Measurements from ENCODE around the gene RRM2. TPM values are rescaled to one million over a fixed set of nuclear protein-coding genes. Genes with fewer than 3 reads are reported as not detected.
"Not testable (repeated sequence)": the region's sequence is repeated elsewhere in the genome, so short reads cannot be mapped to it uniquely, and the experiment has no call there.

Gene RRM2
- total RNA-seq, 1 experiment from 2014 or later: 163 TPM

DNA sequence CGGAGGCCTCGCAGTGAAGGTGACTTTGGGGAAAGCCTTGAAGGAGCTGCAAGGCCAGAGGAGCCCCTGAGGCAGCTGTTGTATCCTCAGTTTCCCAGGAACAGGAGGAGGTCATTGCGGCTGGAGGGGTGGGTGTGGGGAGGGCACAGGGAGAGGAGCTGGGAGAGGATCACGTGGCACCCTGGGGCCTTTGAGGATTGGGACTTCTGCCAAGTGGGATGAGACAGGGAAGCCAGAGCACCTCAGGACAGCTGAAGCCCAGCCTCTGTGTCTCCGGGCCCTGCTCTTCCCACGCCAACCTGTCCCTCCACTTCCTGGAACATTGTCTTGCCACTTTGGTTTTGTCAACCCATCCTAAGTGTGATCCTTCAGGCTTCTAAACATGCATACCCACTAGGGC lies 19.4 kb upstream of the RRM2 start:
- TF ChIP-seq, protein P1, sequence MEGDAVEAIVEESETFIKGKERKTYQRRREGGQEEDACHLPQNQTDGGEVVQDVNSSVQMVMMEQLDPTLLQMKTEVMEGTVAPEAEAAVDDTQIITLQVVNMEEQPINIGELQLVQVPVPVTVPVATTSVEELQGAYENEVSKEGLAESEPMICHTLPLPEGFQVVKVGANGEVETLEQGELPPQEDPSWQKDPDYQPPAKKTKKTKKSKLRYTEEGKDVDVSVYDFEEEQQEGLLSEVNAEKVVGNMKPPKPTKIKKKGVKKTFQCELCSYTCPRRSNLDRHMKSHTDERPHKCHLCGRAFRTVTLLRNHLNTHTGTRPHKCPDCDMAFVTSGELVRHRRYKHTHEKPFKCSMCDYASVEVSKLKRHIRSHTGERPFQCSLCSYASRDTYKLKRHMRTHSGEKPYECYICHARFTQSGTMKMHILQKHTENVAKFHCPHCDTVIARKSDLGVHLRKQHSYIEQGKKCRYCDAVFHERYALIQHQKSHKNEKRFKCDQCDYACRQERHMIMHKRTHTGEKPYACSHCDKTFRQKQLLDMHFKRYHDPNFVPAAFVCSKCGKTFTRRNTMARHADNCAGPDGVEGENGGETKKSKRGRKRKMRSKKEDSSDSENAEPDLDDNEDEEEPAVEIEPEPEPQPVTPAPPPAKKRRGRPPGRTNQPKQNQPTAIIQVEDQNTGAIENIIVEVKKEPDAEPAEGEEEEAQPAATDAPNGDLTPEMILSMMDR (conservative IDR thresholded peaks at IDR 0.05): no peak
- no peak overlapping the region for H2BK120ac ChIP-seq (ENCODE audit: low read depth, low read length, poor library complexity, severe bottlenecking)
- H3K4me1 ChIP-seq (ENCODE audit: insufficient read depth, low read length): no peaks in the 10 kb centered on the region
- no peaks in the 10 kb centered on the region for H3K9me3 ChIP-seq (ENCODE audit: control insufficient read depth, low read depth, low read length)
- H3K79me1 ChIP-seq (ENCODE audit: insufficient read depth, low read depth, low read length, poor library complexity, severe bottlenecking): no peaks in the 10 kb centered on the region
- H2BK5ac ChIP-seq (ENCODE audit: insufficient read length, low read length): no peak overlapping the region
- no peak for DNase-seq
- no peak overlapping the region for H4K5ac ChIP-seq (ENCODE audit: insufficient read length, low read depth, low read length)
- no peak overlapping the region for H4K8ac ChIP-seq (replicated peaks; ENCODE audit: insufficient read length, low read depth, low read length)
- WGBS (ENCODE audit: extremely low coverage, insufficient read length, low lambda C conversion rate): no CpG with 5 or more reads among the region's 6 CpGs
- no peak overlapping the region for H3K14ac ChIP-seq (ENCODE audit: insufficient read depth, low read length)
- H2BK20ac ChIP-seq (ENCODE audit: low read depth, low read length, poor library complexity, severe bottlenecking): no peak overlapping the region
- H3K4ac ChIP-seq (ENCODE audit: low read depth, low read length): no peak overlapping the region
- H3K23me2 ChIP-seq (ENCODE audit: insufficient read length, low read depth, low read length, poor library complexity, severe bottlenecking): no peaks in the 10 kb centered on the region
- H3K56ac ChIP-seq (ENCODE audit: insufficient read length, low read depth, low read length): no peak overlapping the region
- H2AFZ ChIP-seq (ENCODE audit: low read length): no peak overlapping the region
- H3K36me3 Mint-ChIP-seq (ENCODE audit: insufficient read depth in 1 of 3, low read depth in 3 of 3): peaks cover 0 to 10% (median 9%) of the 10 kb centered on the region in 3 experiments; a peak in 5 of 7 replicates
- no peak overlapping the region for H3K9ac ChIP-seq (ENCODE audit: extremely low read depth, insufficient read length, low read length)
- no peaks in the 10 kb centered on the region for H3K79me2 ChIP-seq (ENCODE audit: insufficient read depth, low read length)
- no peak overlapping the region for H2AK5ac ChIP-seq (ENCODE audit: insufficient read length, low read length)
- peaks cover 10 to 14% of the 10 kb centered on the region in 2 experiments for H3K9me3 Mint-ChIP-seq
- no peak overlapping the region for H4K91ac ChIP-seq (ENCODE audit: insufficient read length, low read depth, low read length)
- H3K4me1 Mint-ChIP-seq: peaks cover 0 to 2% of the 10 kb centered on the region in 2 experiments; a peak in 1 of 4 replicates
- no peak overlapping the region for H3K4me2 ChIP-seq (ENCODE audit: insufficient read depth, insufficient read length, low read length)
- no peaks in the 10 kb centered on the region for H3K27me3 ChIP-seq (ENCODE audit: insufficient read depth, low read length)
- no peak overlapping the region; a peak in 1 of 7 replicates for H3K27ac Mint-ChIP-seq
- no peak overlapping the region for H3K27ac ChIP-seq (ENCODE audit: insufficient read length, low read depth, low read length)
- no peak overlapping the region for H3K23ac ChIP-seq (ENCODE audit: insufficient read length, low read depth, low read length)
- no peak overlapping the region for H3T11ph ChIP-seq (ENCODE audit: low read length)
- H3K27me3 Mint-ChIP-seq (ENCODE audit: low read depth): no peaks in the 10 kb centered on the region
- H3K4me3 Mint-ChIP-seq: no peak overlapping the region
- no peak overlapping the region for H2BK12ac ChIP-seq (ENCODE audit: insufficient read length, low read depth, low read length)
- no peaks in the 10 kb centered on the region for H4K20me1 ChIP-seq (ENCODE audit: control insufficient read depth, insufficient read depth, insufficient read length)
- no peak overlapping the region for H2BK15ac ChIP-seq (ENCODE audit: low read depth, low read length)
- H3K18ac ChIP-seq (ENCODE audit: insufficient read length, low read depth, low read length): no peak overlapping the region

DNA sequence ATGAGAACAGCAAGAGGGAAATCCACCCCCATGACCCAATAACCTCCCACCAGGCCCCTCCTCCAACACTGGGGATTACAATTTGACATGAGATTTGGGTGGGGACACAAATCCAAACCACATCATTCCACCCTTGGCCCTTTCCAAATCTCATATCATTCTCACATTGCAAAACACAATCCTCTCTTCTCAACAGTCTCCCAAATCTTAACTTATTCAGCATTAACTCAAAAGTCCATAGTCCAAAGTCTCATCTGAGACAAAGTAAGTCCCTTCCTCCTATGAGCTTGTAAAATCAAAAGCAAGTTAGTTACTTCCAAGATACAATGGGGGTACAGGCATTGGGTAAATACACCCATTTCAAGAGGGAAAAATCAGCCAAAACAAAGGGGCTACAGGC lies 17.6 kb upstream of the RRM2 start:
- not testable (repeated sequence) for DNase-seq; H4K20me1 ChIP-seq (ENCODE audit: control insufficient read depth, insufficient read depth, insufficient read length); H3K9ac ChIP-seq (ENCODE audit: extremely low read depth, insufficient read length, low read length)

More for the DNA sequence above, 17.6 kb upstream of the RRM2 start:
- not testable (repeated sequence) for H3K14ac ChIP-seq (ENCODE audit: insufficient read depth, low read length); H2BK5ac ChIP-seq (ENCODE audit: insufficient read length, low read length); H3K9me3 ChIP-seq (ENCODE audit: control insufficient read depth, low read depth, low read length); H2BK12ac ChIP-seq (ENCODE audit: insufficient read length, low read depth, low read length); H3K23ac ChIP-seq (ENCODE audit: insufficient read length, low read depth, low read length); H4K91ac ChIP-seq (ENCODE audit: insufficient read length, low read depth, low read length); H3K4me1 ChIP-seq (ENCODE audit: insufficient read depth, low read length); H3K23me2 ChIP-seq (ENCODE audit: insufficient read length, low read depth, low read length, poor library complexity, severe bottlenecking); H4K8ac ChIP-seq (replicated peaks; ENCODE audit: insufficient read length, low read depth, low read length); H3K4me1 Mint-ChIP-seq; H3K4me2 ChIP-seq (ENCODE audit: insufficient read depth, insufficient read length, low read length); H2BK20ac ChIP-seq (ENCODE audit: low read depth, low read length, poor library complexity, severe bottlenecking); H3K27ac ChIP-seq (ENCODE audit: insufficient read length, low read depth, low read length); H3K56ac ChIP-seq (ENCODE audit: insufficient read length, low read depth, low read length); H3K4me3 Mint-ChIP-seq; H2AFZ ChIP-seq (ENCODE audit: low read length); H3K27me3 ChIP-seq (ENCODE audit: insufficient read depth, low read length); H4K5ac ChIP-seq (ENCODE audit: insufficient read length, low read depth, low read length); H3K4ac ChIP-seq (ENCODE audit: low read depth, low read length); H3K36me3 Mint-ChIP-seq (ENCODE audit: insufficient read depth in 1 of 3, low read depth in 3 of 3); H3T11ph ChIP-seq (ENCODE audit: low read length); H3K27ac Mint-ChIP-seq; H3K27me3 Mint-ChIP-seq (ENCODE audit: low read depth); H3K79me1 ChIP-seq (ENCODE audit: insufficient read depth, low read depth, low read length, poor library complexity, severe bottlenecking); H2BK120ac ChIP-seq (ENCODE audit: low read depth, low read length, poor library complexity, severe bottlenecking); H2AK5ac ChIP-seq (ENCODE audit: insufficient read length, low read length); H2BK15ac ChIP-seq (ENCODE audit: low read depth, low read length); H3K18ac ChIP-seq (ENCODE audit: insufficient read length, low read depth, low read length); H3K79me2 ChIP-seq (ENCODE audit: insufficient read depth, low read length)
- peaks cover 10 to 14% of the 10 kb centered on the region in 2 experiments for H3K9me3 Mint-ChIP-seq
